ENCODE results near the gene VAMP4. TPM values are rescaled to one million over a fixed set of nuclear protein-coding genes. Genes with fewer than 3 reads are reported as not detected.
A peak's percentile ranks its signal among the peaks of the same experiment; 100 is the strongest.

The VAMP4 gene
- total RNA-seq, result 10 to 100 TPM in 1 of 2 experiments, 1 to 10 TPM in 1; 9.7 to 11.6 TPM

GRCh38 chr1:171741872-171742576 is at the start of gene VAMP4:
Gene VAMP4, minus strand, starts transcription at chr1:171742065. Its CDS starts 3,651 bp downstream, at chr1:171738414.
- H3K36me3 Mint-ChIP-seq (ENCODE audit: low read depth), result peaks cover 1% of the 10 kb centered on the region
- ATAC-seq, result peak; percentile 88
- H3K27ac Mint-ChIP-seq, result peak within 1 kb of the TSS; percentile 99
- POLR2A ChIA-PET, result interaction anchor here (1.4 to 1.9 kb wide), 2 partner anchors 99 to 791 kb away, joined by 3 to 4 read pairs; partner anchors contain the start of genes DNM3 and SUCO
- intact Hi-C loops (cut with DNase I, micrococcal nuclease), result loop anchor here (1.0 to 10.0 kb wide), 17 partner anchors 39 to 1849 kb away; partner anchors contain the start of genes DNM3 (in 2 of the 2), METTL13 (in 2 of the 2), PRRC2C (in 2 of the 2) and SUCO (in 2 of the 2)
- H3K4me3 Mint-ChIP-seq, result peak within 1 kb of the TSS; percentile 92
- peaks cover 41% of the 10 kb centered on the region for H3K4me1 Mint-ChIP-seq
- DNase-seq, result peak; percentile 94
- CTCF ChIA-PET, result interaction anchor here (1.2 to 2.6 kb wide), 7 partner anchors 10 to 429 kb away, joined by 3 to 11 read pairs (median 6); partner anchors contain the start of genes FMO4 and METTL13
- H3K9me3 Mint-ChIP-seq (ENCODE audit: low read depth), result no peaks in the 10 kb centered on the region
- no peaks in the 10 kb centered on the region for H3K27me3 Mint-ChIP-seq

- no peaks in the 10 kb centered on the region for H3K9me3 Mint-ChIP-seq (ENCODE audit: low read depth)
- DNase-seq, result no peak
- H3K27ac Mint-ChIP-seq, result no peak overlapping the region
- no peak for ATAC-seq
- H3K27me3 Mint-ChIP-seq, result no peaks in the 10 kb centered on the region
- peaks cover 50% of the 10 kb centered on the region for H3K4me1 Mint-ChIP-seq
- H3K36me3 Mint-ChIP-seq (ENCODE audit: low read depth), result peaks cover 85% of the 10 kb centered on the region
- intact Hi-C loops (cut with DNase I, micrococcal nuclease), result loop anchor here in 1 of 2 experiments (5.0 kb wide), 1 partner anchor 193 kb away; no protein-coding TSS in a partner anchor
- CTCF ChIA-PET, result interaction anchor here (0.6 to 1.0 kb wide), 2 partner anchors 146 to 929 kb away, joined by 3 to 4 read pairs; no protein-coding TSS in a partner anchor
- H3K4me3 Mint-ChIP-seq, result no peak overlapping the region
- POLR2A ChIA-PET, result no interaction called here
Observed at GRCh38 chr1:171790318-171790717, 48.5 kb upstream of the VAMP4 start.

- ChIA-PET POLR2A (interaction anchor here (0.6 kb wide), 1 partner anchor 1980 kb away, joined by 3 read pairs; no protein-coding TSS in a partner anchor), CTCF (interaction anchor here (0.6 kb wide), 2 partner anchors 9 to 196 kb away, joined by 3 to 4 read pairs; no protein-coding TSS in a partner anchor)
- DNase-seq, result no peak
- no peak for ATAC-seq
- Mint-ChIP-seq H3K9me3 (ENCODE audit: low read depth) (no peaks in the 10 kb centered on the region), H3K27ac (no peak overlapping the region), H3K4me1 (peaks cover 51% of the 10 kb centered on the region), H3K27me3 (no peaks in the 10 kb centered on the region), H3K36me3 (ENCODE audit: low read depth) (peaks cover 84% of the 10 kb centered on the region), H3K4me3 (no peak overlapping the region)
- intact Hi-C loops (cut with DNase I, micrococcal nuclease), result loop anchor here in 1 of 2 experiments (10.0 kb wide), 1 partner anchor 1894 kb away; the partner anchor contains the start of gene SCYL3
Observed at GRCh38 chr1:171788696-171789095, 46.8 kb upstream of the VAMP4 start.

GRCh38 chr1:171787686-171788480 is 46.0 kb upstream of the VAMP4 start:
- Mint-ChIP-seq H3K27ac (peak overlapping the region; percentile 45), H3K4me1 (peaks cover 54% of the 10 kb centered on the region), H3K36me3 (ENCODE audit: low read depth) (peaks cover 83% of the 10 kb centered on the region), H3K4me3 (no peak overlapping the region), H3K9me3 (ENCODE audit: low read depth) (no peaks in the 10 kb centered on the region), H3K27me3 (no peaks in the 10 kb centered on the region)
- intact Hi-C loops (cut with DNase I, micrococcal nuclease), result loop anchor here in 1 of 2 experiments (10.0 kb wide), 1 partner anchor 1893 kb away; the partner anchor contains the start of gene SCYL3
- no peak for DNase-seq
- ATAC-seq, result no peak
- CTCF ChIA-PET, result interaction anchor here (0.6 kb wide), 2 partner anchors 63 to 196 kb away, joined by 3 to 4 read pairs; no protein-coding TSS in a partner anchor
- POLR2A ChIA-PET, result no interaction called here

GRCh38 chr1:171786534-171786933 is 44.7 kb upstream of the VAMP4 start:
- Mint-ChIP-seq H3K36me3 (ENCODE audit: low read depth) (peaks cover 82% of the 10 kb centered on the region), H3K27ac (no peak overlapping the region), H3K27me3 (no peaks in the 10 kb centered on the region), H3K4me3 (no peak overlapping the region), H3K9me3 (ENCODE audit: low read depth) (no peaks in the 10 kb centered on the region), H3K4me1 (peaks cover 56% of the 10 kb centered on the region)
- CTCF ChIA-PET, result interaction anchor here (1.9 kb wide), 1 partner anchor 15 kb away, joined by 6 read pairs; no protein-coding TSS in a partner anchor
- no peak for ATAC-seq
- POLR2A ChIA-PET, result no interaction called here
- no peak for DNase-seq
- intact Hi-C loops (cut with DNase I, micrococcal nuclease), result loop anchor here in 1 of 2 experiments (10.0 kb wide), 1 partner anchor 1892 kb away; the partner anchor contains the start of gene SCYL3

- intact Hi-C loops (cut with DNase I, micrococcal nuclease), result loop anchor here in 1 of 2 experiments (10.0 kb wide), 1 partner anchor 1891 kb away; the partner anchor contains the start of gene SCYL3
- Mint-ChIP-seq H3K27me3 (no peaks in the 10 kb centered on the region), H3K36me3 (ENCODE audit: low read depth) (peaks cover 77% of the 10 kb centered on the region), H3K4me3 (no peak overlapping the region), H3K27ac (peak overlapping the region; percentile 88), H3K4me1 (peaks cover 59% of the 10 kb centered on the region), H3K9me3 (ENCODE audit: low read depth) (no peaks in the 10 kb centered on the region)
- no peak for DNase-seq
- ATAC-seq, result no peak
- ChIA-PET POLR2A (no interaction called here), CTCF (interaction anchor here (0.5 to 1.9 kb wide), 4 partner anchors 13 to 138 kb away, joined by 3 to 6 read pairs (median 4); no protein-coding TSS in a partner anchor)
Observed at GRCh38 chr1:171785766-171786165, 43.9 kb upstream of the VAMP4 start.

- intact Hi-C loops (cut with DNase I, micrococcal nuclease), result loop anchor here (5.0 to 10.0 kb wide), 2 partner anchors 1693 to 1890 kb away; partner anchors contain the start of genes PRDX6 (in 1 of the 2) and SCYL3 (in 1 of the 2)
- Mint-ChIP-seq H3K4me1 (peaks cover 69% of the 10 kb centered on the region), H3K36me3 (ENCODE audit: low read depth) (peaks cover 71% of the 10 kb centered on the region), H3K9me3 (ENCODE audit: low read depth) (no peaks in the 10 kb centered on the region), H3K27me3 (no peaks in the 10 kb centered on the region), H3K4me3 (peak overlapping the region; percentile 61), H3K27ac (peak overlapping the region; percentile 88)
- peak; percentile 14 for DNase-seq
- ChIA-PET POLR2A (interaction anchor here (0.7 kb wide), 1 partner anchor 573 kb away, joined by 4 read pairs; no protein-coding TSS in a partner anchor), CTCF (interaction anchor here (0.5 to 1.4 kb wide), 5 partner anchors 14 to 1978 kb away, joined by 3 to 4 read pairs (median 3); no protein-coding TSS in a partner anchor)
- no peak for ATAC-seq
Observed at GRCh38 chr1:171784784-171785183, 42.9 kb upstream of the VAMP4 start.

GRCh38 chr1:171783816-171784530 is 42.1 kb upstream of the VAMP4 start:
- no peak for DNase-seq
- Mint-ChIP-seq H3K9me3 (ENCODE audit: low read depth) (no peaks in the 10 kb centered on the region), H3K4me3 (peak overlapping the region; percentile 92), H3K4me1 (peaks cover 69% of the 10 kb centered on the region), H3K27ac (peak overlapping the region; percentile 88), H3K36me3 (ENCODE audit: low read depth) (peaks cover 65% of the 10 kb centered on the region), H3K27me3 (no peaks in the 10 kb centered on the region)
- intact Hi-C loops (cut with DNase I, micrococcal nuclease), result loop anchor here (5.0 to 10.0 kb wide), 2 partner anchors 1693 to 1889 kb away; partner anchors contain the start of genes PRDX6 (in 1 of the 2) and SCYL3 (in 1 of the 2)
- CTCF ChIA-PET, result interaction anchor here (0.6 to 1.0 kb wide), 2 partner anchors 15 to 49 kb away, joined by 3 to 4 read pairs; no protein-coding TSS in a partner anchor
- no peak for ATAC-seq
- POLR2A ChIA-PET, result no interaction called here

- no peaks in the 10 kb centered on the region for H3K9me3 Mint-ChIP-seq (ENCODE audit: low read depth)
- POLR2A ChIA-PET, result interaction anchor here (0.6 to 1.3 kb wide), 5 partner anchors 11 to 203 kb away, joined by 3 to 8 read pairs (median 3); no protein-coding TSS in a partner anchor
- H3K4me3 Mint-ChIP-seq, result peak within 1 kb of the TSS; percentile 92
- peaks cover 41% of the 10 kb centered on the region for H3K36me3 Mint-ChIP-seq (ENCODE audit: low read depth)
- DNase-seq (peak; percentile 99), ATAC-seq (peak; percentile 97)
- intact Hi-C loops (cut with DNase I, micrococcal nuclease), result loop anchor here (1.0 to 10.0 kb wide), 13 partner anchors 13 to 1987 kb away; partner anchors contain the start of genes DNM3 (in 2 of the 2), SCYL3 (in 2 of the 2), VAMP4 (in 2 of the 2) and GORAB (in 1 of the 2)
- H3K27ac Mint-ChIP-seq, result peak within 1 kb of the TSS; percentile 97
- peaks cover 57% of the 10 kb centered on the region for H3K4me1 Mint-ChIP-seq
- no peaks in the 10 kb centered on the region for H3K27me3 Mint-ChIP-seq
- CTCF ChIA-PET, result interaction anchor here (0.7 to 1.4 kb wide), 6 partner anchors 36 to 283 kb away, joined by 3 to 7 read pairs (median 5); partner anchors contain the start of gene VAMP4
Observed at GRCh38 chr1:171781176-171781875, 39.5 kb upstream of the VAMP4 start, which contains the start of gene METTL13. Gene METTL13, plus strand, starts transcription at chr1:171781660. Its CDS starts 308 bp downstream, at chr1:171781968.
